ENCODE data around the gene CHAMP1. TPM values are rescaled to one million over a fixed set of nuclear protein-coding genes. Genes with fewer than 3 reads are reported as not detected.
A peak's percentile ranks its signal among the peaks of the same experiment; 100 is the strongest.

Gene CHAMP1
- total RNA-seq, 1 donor from 2014 or later = 37.0 TPM

DNA sequence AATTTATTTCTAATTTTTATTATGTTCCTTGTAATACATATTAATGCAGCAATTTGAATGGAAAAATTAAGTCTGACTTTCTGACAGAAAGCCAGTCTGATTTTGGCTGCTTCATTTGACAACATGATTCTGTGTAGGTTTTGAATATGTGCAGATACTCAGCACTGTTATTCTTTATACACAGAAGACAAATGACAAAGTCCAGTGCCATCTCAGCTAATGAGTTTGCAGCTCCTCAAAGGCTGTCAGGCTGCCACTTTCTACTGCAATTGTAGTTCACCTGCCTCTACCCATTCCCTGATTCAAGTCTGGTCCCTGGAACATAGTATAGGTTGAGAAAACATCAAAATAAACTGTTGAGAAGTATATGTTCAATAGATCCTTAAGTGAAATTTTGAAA, 2.9 kb upstream of the CHAMP1 start:
- H3K27me3 Mint-ChIP-seq = no peaks in the 10 kb centered on the region
- H3K9me3 Mint-ChIP-seq = no peaks in the 10 kb centered on the region
- H3K36me3 Mint-ChIP-seq = peaks cover 7% of the 10 kb centered on the region

GRCh38 chr13:114311908-114312307, 2.4 kb upstream of the CHAMP1 start:
- Mint-ChIP-seq H3K4me1 (ENCODE audit: unreplicated experiment) (peaks cover 12% of the 10 kb centered on the region), H3K27ac (no peak overlapping the region), H3K4me3 (no peak overlapping the region), H3K27me3 (no peaks in the 10 kb centered on the region), H3K9me3 (no peaks in the 10 kb centered on the region), H3K36me3 (peaks cover 7% of the 10 kb centered on the region)
- no peak for TF ChIP-seq CTCF (conservative IDR thresholded peaks at IDR 0.05)
- no peak for DNase-seq (ENCODE audit: extremely low spot score, unreplicated experiment)

More for the DNA sequence above, 2.9 kb upstream of the CHAMP1 start:
- Mint-ChIP-seq H3K4me1 (ENCODE audit: unreplicated experiment) (peaks cover 12% of the 10 kb centered on the region), H3K27ac (no peak overlapping the region), H3K4me3 (no peak overlapping the region)
- no peak for TF ChIP-seq CTCF (conservative IDR thresholded peaks at IDR 0.05)
- no peak for DNase-seq (ENCODE audit: extremely low spot score, unreplicated experiment)

DNA sequence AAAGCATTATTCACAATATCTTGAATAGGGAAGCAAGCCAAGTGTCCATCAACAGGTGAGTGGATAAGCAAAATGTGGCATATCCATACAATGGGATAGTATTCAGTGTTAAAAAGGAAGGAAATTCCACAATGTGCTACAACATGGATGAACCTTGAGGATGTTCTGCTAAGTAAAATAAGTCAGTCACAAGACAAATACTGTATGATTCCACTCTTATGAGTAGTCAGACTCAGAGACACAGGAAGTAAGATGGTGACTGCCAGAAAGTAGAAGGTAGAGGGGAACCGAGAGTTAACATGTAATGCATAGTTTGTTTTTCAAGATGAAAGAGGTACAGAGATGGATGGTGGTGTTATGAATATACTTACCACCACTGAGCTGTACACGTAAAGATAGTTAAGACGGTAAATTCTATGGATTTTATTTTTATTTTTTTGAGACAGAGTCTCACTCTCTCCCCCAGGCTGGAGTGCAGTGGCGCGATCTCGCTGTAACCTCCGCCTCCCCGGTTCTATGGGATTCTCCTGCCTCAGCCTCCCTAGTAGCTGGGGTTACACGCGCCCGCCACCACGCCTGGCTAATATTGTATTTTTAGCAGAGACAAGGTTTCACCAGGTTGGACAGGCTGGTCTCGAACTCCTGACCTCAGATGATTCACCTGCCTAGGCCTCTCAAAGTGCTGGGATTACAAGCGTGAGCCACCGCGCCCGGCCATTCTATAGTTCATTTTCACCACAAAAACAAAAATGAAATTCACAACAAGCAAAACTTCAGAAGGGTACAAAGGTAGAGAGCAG, 1.0 kb upstream of the CHAMP1 start:
- peaks cover 4% of the 10 kb centered on the region for H3K36me3 Mint-ChIP-seq
- peak overlapping the region; percentile 84 for H3K27ac Mint-ChIP-seq
- TF ChIP-seq CTCF (conservative IDR thresholded peaks at IDR 0.05) = no peak

GRCh38 chr13:114315074-114315785, 927 bp downstream of the CHAMP1 start:
- Mint-ChIP-seq H3K36me3 (peaks cover 16% of the 10 kb centered on the region), H3K4me1 (ENCODE audit: unreplicated experiment) (peaks cover 18% of the 10 kb centered on the region), H3K9me3 (no peaks in the 10 kb centered on the region), H3K4me3 (peak overlapping the region; percentile 89), H3K27me3 (no peaks in the 10 kb centered on the region), H3K27ac (peak overlapping the region; percentile 39)
- no peak for TF ChIP-seq CTCF (conservative IDR thresholded peaks at IDR 0.05)
- DNase-seq (ENCODE audit: extremely low spot score, unreplicated experiment) = no peak

More for the DNA sequence above, 1.0 kb upstream of the CHAMP1 start:
- Mint-ChIP-seq H3K27me3 (no peaks in the 10 kb centered on the region), H3K4me1 (ENCODE audit: unreplicated experiment) (peaks cover 12% of the 10 kb centered on the region), H3K4me3 (peak overlapping the region; percentile 86), H3K9me3 (no peaks in the 10 kb centered on the region)
- no peak for DNase-seq (ENCODE audit: extremely low spot score, unreplicated experiment)

DNA sequence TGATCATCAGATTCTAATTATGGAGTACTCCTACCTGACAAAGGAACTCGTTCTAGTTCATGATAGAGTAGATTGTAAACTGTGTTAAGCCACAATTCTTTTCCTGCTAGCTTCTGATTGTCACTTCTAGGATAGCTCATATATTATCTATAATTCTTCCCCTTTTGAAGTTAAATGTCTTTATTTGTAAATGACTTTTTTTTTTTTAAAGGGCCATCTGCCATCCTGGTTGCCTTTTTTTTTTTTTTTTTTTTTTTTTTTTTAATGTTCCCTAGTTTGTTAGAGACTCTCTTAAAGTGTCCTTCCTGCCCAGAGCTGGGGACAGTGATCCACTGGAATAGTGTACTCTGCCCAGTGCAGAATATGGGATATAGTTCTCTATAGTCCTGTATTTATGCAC, 4.3 kb downstream of the CHAMP1 start:
- Mint-ChIP-seq H3K36me3 (peaks cover 37% of the 10 kb centered on the region), H3K27me3 (no peaks in the 10 kb centered on the region), H3K27ac (no peak overlapping the region), H3K9me3 (no peaks in the 10 kb centered on the region), H3K4me1 (ENCODE audit: unreplicated experiment) (peaks cover 15% of the 10 kb centered on the region), H3K4me3 (no peak overlapping the region)
- no peak for DNase-seq (ENCODE audit: extremely low spot score, unreplicated experiment)
- no peak for TF ChIP-seq CTCF (conservative IDR thresholded peaks at IDR 0.05)

Measured in type B pancreatic cell (in vitro differentiated cells).